SK-N-SH treated with all-trans-retinoic acid at 6 μM for 48 hours (cell line): Measurements from ENCODE around the gene UGT1A6.

Experiments
- ATAC-seq: fragments of 200-7000 bp; cut with Tn5 transposase; 3 replicates; pipeline ENCODE4 v1.9.1; 2020; ENCODE audit warnings: mild to moderate bottlenecking, moderate library complexity
- ARNTL ChIP-seq: fragments of 450-650 bp; formaldehyde crosslinking; IDR thresholded peaks from 2 replicates; pipeline ENCODE4 v1.5.0; 2020; ENCODE audit warnings: low read depth, mild to moderate bottlenecking, moderate library complexity, borderline replicate concordance
- BACH2 ChIP-seq: fragments of 250-450 bp; sonication (Bioruptor Pico); IDR thresholded peaks from 2 replicates; pipeline ENCODE4 v1.9.0; 2021; ENCODE audit warnings: mild to moderate bottlenecking, borderline replicate concordance
- CREB5 ChIP-seq: fragments of 250-450 bp; sonication (Bioruptor Pico); IDR thresholded peaks from 2 replicates; pipeline ENCODE4 v1.5.1; 2020; ENCODE audit warnings: low read depth, mild to moderate bottlenecking, moderate library complexity
- CSDC2 ChIP-seq: fragments of 250-450 bp; sonication (Bioruptor Pico); IDR thresholded peaks from 2 replicates; pipeline ENCODE4 v1.5.0; 2020; ENCODE audit warnings: mild to moderate bottlenecking, moderate library complexity
- ESRRG ChIP-seq: fragments of 250-450 bp; sonication (Bioruptor Pico); IDR thresholded peaks from 2 replicates; pipeline ENCODE4 v1.6.1; 2021; ENCODE audit warnings: mild to moderate bottlenecking
- GLIS3 ChIP-seq: fragments of 250-450 bp; sonication (Bioruptor Pico); IDR thresholded peaks from 2 replicates; pipeline ENCODE4 v1.5.0; 2020; ENCODE audit warnings: mild to moderate bottlenecking, moderate library complexity
- ISL1 ChIP-seq: fragments of 250-450 bp; sonication (Bioruptor Pico); IDR thresholded peaks from 2 replicates; pipeline ENCODE4 v2.1.2; 2022; ENCODE audit warnings: mild to moderate bottlenecking, moderate library complexity
- OSR1 ChIP-seq: fragments of 250-450 bp; sonication (Bioruptor Pico); IDR thresholded peaks from 2 replicates; pipeline ENCODE4 v1.8.0; 2022; ENCODE audit warnings: moderate library complexity, mild to moderate bottlenecking, inconsistent platforms
- PPARA ChIP-seq: fragments of 250-450 bp; sonication (Bioruptor Pico); IDR thresholded peaks from 2 replicates; pipeline ENCODE4 v1.5.0; 2020; ENCODE audit warnings: mild to moderate bottlenecking, borderline replicate concordance
- RARB ChIP-seq: fragments of 250-450 bp; sonication (Bioruptor Pico); IDR thresholded peaks from 2 replicates; pipeline ENCODE4 v1.8.0; 2021; ENCODE audit warnings: mild to moderate bottlenecking, moderate library complexity
- TCF4 ChIP-seq: fragments of 250-450 bp; sonication (Bioruptor Pico); IDR thresholded peaks from 2 replicates; pipeline ENCODE4 v1.8.0; 2021; ENCODE audit warnings: mild to moderate bottlenecking, moderate library complexity, borderline replicate concordance
- TOX ChIP-seq: fragments of 250-450 bp; sonication (Bioruptor Pico); IDR thresholded peaks from 2 replicates; pipeline ENCODE4 v1.8.0; 2021; ENCODE audit warnings: mild to moderate bottlenecking, moderate library complexity, borderline replicate concordance
- ZFP3 ChIP-seq: fragments of 250-450 bp; sonication (Bioruptor Pico); IDR thresholded peaks from 2 replicates; pipeline ENCODE4 v1.5.0; 2020; ENCODE audit warnings: mild to moderate bottlenecking, moderate library complexity
- ZFP30 ChIP-seq: fragments of 450-650 bp; formaldehyde crosslinking; IDR thresholded peaks from 2 replicates; pipeline ENCODE4 v1.5.0; 2022; ENCODE audit warnings: mild to moderate bottlenecking, moderate library complexity
- ZNF565 ChIP-seq: fragments of 450-650 bp; formaldehyde crosslinking; conservative IDR thresholded peaks from 2 replicates; pipeline ENCODE4 v1.5.0; 2020; ENCODE audit warnings: low read depth, mild to moderate bottlenecking, moderate library complexity
- ZNF70 ChIP-seq: fragments of 450-650 bp; formaldehyde crosslinking; IDR thresholded peaks from 2 replicates; pipeline ENCODE4 v1.5.0; 2020; ENCODE audit warnings: mild to moderate bottlenecking, moderate library complexity
- ZNF8 ChIP-seq: fragments of 450-650 bp; formaldehyde crosslinking; IDR thresholded peaks from 2 replicates; pipeline ENCODE4 v1.5.0; 2020; ENCODE audit warnings: mild to moderate bottlenecking, moderate library complexity
- TF ChIP-seq, protein P1 (sequence below): fragments of 250-450 bp; sonication (Bioruptor Pico); IDR thresholded peaks from 2 replicates; pipeline ENCODE4 v1.5.0; 2020; ENCODE audit warnings: mild to moderate bottlenecking, moderate library complexity
- TF ChIP-seq, protein P2 (sequence below): fragments of 250-450 bp; sonication (Bioruptor Pico); IDR thresholded peaks from 2 replicates; pipeline ENCODE4 v1.8.0; 2020; ENCODE audit warnings: mild to moderate bottlenecking, moderate library complexity, borderline replicate concordance
- TF ChIP-seq, protein P3 (sequence below): fragments of 250-450 bp; sonication (Bioruptor Pico); IDR thresholded peaks from 2 replicates; pipeline ENCODE4 v1.8.0; 2021; ENCODE audit warnings: low read depth, mild to moderate bottlenecking, moderate library complexity, borderline replicate concordance

UGT1A6 gene

DNA sequence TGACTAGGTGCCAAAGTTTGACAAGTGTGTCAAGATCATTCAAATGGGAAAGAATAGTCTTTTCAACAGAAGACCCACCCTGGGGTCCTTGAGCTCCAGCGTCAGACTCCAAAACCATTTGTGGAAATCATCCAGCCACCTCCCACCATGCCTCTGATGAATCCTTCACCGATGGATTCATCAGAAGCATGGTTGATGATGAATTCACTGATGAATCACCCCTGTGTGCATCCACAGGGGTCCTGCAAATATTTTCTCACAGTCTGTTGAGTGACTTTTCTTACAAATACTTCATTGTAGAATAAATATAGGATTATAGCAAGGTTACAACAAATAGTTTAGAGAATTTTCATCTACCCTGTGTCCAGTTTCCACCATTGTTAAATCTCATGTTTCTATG is 16.6 kb upstream of the UGT1A6 start:
- TF ChIP-seq, protein P1, sequence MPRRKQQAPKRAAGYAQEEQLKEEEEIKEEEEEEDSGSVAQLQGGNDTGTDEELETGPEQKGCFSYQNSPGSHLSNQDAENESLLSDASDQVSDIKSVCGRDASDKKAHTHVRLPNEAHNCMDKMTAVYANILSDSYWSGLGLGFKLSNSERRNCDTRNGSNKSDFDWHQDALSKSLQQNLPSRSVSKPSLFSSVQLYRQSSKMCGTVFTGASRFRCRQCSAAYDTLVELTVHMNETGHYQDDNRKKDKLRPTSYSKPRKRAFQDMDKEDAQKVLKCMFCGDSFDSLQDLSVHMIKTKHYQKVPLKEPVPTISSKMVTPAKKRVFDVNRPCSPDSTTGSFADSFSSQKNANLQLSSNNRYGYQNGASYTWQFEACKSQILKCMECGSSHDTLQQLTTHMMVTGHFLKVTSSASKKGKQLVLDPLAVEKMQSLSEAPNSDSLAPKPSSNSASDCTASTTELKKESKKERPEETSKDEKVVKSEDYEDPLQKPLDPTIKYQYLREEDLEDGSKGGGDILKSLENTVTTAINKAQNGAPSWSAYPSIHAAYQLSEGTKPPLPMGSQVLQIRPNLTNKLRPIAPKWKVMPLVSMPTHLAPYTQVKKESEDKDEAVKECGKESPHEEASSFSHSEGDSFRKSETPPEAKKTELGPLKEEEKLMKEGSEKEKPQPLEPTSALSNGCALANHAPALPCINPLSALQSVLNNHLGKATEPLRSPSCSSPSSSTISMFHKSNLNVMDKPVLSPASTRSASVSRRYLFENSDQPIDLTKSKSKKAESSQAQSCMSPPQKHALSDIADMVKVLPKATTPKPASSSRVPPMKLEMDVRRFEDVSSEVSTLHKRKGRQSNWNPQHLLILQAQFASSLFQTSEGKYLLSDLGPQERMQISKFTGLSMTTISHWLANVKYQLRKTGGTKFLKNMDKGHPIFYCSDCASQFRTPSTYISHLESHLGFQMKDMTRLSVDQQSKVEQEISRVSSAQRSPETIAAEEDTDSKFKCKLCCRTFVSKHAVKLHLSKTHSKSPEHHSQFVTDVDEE (CRISPR knock-in tag) = no peak
- TF ChIP-seq TOX (no peak), ESRRG (no peak), ZNF70 (CRISPR knock-in tag) (no peak), PPARA (CRISPR knock-in tag) (no peak), ZFP3 (CRISPR knock-in tag) (no peak), ZNF8 (CRISPR knock-in tag) (no peak), CREB5 (CRISPR knock-in tag) (no peak)
- TF ChIP-seq, protein P2, sequence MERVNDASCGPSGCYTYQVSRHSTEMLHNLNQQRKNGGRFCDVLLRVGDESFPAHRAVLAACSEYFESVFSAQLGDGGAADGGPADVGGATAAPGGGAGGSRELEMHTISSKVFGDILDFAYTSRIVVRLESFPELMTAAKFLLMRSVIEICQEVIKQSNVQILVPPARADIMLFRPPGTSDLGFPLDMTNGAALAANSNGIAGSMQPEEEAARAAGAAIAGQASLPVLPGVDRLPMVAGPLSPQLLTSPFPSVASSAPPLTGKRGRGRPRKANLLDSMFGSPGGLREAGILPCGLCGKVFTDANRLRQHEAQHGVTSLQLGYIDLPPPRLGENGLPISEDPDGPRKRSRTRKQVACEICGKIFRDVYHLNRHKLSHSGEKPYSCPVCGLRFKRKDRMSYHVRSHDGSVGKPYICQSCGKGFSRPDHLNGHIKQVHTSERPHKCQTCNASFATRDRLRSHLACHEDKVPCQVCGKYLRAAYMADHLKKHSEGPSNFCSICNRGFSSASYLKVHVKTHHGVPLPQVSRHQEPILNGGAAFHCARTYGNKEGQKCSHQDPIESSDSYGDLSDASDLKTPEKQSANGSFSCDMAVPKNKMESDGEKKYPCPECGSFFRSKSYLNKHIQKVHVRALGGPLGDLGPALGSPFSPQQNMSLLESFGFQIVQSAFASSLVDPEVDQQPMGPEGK = no peak
- TF ChIP-seq, all 23 proteins: peak for 0
- no peak for ATAC-seq

DNA sequence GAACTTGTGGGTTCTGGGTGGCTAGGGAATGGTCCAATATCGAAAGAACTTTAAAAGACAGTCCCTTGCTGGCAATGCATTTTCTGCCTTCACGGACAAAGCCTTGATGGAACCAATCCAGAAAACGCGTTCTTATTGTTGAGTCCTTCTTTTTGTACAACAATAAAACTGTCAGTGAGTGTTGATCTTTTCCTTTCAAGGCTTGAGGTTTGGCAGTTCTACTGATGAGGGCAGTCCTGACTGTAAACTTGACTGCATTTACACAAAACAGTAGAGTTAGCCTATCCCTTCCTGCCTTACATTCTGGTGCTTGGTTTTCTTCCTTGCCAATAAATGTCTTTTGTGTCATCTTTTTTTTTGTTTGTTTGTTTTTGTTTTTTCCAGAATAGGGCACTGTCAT is 13.5 kb upstream of the UGT1A6 start:
- ATAC-seq = no peak
- no peak for TF ChIP-seq CREB5 (CRISPR knock-in tag)
- TF ChIP-seq BACH2 (CRISPR knock-in tag) = no peak
- no peak for TF ChIP-seq ESRRG
- no peak for TF ChIP-seq ARNTL (CRISPR knock-in tag)
- TF ChIP-seq, protein P1 (CRISPR knock-in tag) = no peak
- no peak for TF ChIP-seq ZFP30 (CRISPR knock-in tag)
- TF ChIP-seq ZNF565 (CRISPR knock-in tag) = no peak
- TF ChIP-seq, protein P3, sequence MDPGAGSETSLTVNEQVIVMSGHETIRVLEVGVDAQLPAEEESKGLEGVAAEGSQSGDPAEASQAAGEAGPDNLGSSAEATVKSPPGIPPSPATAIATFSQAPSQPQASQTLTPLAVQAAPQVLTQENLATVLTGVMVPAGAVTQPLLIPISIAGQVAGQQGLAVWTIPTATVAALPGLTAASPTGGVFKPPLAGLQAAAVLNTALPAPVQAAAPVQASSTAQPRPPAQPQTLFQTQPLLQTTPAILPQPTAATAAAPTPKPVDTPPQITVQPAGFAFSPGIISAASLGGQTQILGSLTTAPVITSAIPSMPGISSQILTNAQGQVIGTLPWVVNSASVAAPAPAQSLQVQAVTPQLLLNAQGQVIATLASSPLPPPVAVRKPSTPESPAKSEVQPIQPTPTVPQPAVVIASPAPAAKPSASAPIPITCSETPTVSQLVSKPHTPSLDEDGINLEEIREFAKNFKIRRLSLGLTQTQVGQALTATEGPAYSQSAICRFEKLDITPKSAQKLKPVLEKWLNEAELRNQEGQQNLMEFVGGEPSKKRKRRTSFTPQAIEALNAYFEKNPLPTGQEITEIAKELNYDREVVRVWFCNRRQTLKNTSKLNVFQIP (CRISPR knock-in tag) = no peak
- TF ChIP-seq ISL1 (CRISPR knock-in tag) = no peak
- TF ChIP-seq GLIS3 = no peak
- TF ChIP-seq OSR1 = no peak
- no peak for TF ChIP-seq RARB (CRISPR knock-in tag)
- TF ChIP-seq, protein P2 = no peak
- TF ChIP-seq CSDC2 (CRISPR knock-in tag) = no peak
- TF ChIP-seq ZNF8 (CRISPR knock-in tag) = no peak
- TF ChIP-seq PPARA (CRISPR knock-in tag) = no peak
- TF ChIP-seq TCF4 (CRISPR knock-in tag) = no peak
